GM18951 (cell line): ENCODE results near the gene PAPOLB.

Source experiments
- POLR2A ChIP-seq: IDR thresholded peaks from 4 replicates; pipeline ENCODE4 v1.6.1; 2011; ENCODE audit warnings: mild to moderate bottlenecking; ENCODE audit not compliant: insufficient read length, insufficient read depth; ENCODE audit errors: extremely low read depth
- in situ Hi-C: fragments of 300-500 bp; cut with MboI; formaldehyde crosslinking; loops from one replicate; pipeline ENCODE4 v1.12.0; 2022; ENCODE audit warnings: low sequenced_read_pairs, mixed read lengths, inconsistent platforms; ENCODE audit not compliant: unreplicated experiment

The PAPOLB gene

DNA sequence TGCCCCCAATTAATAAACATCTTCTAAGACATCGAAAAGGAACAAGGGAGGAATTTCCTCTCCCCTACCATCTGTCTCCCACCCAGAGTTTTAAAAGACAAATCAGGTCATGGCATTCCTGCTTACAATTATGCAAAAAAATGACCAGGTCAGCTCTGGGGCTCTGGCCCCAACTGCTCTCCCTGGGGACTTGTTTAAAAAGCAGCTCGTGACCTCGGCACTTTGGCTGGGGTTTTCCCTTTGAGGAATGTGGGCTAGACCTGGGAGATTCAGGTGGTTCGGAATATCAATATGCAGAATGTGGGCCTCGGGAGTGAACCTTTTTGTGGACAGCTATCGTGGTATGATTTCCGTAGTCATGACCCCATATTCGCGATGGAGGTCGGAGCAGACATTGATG lies 22.3 kb upstream of the PAPOLB start:
- TF ChIP-seq POLR2A, result no peak
- in situ Hi-C loops, result no loop called here

GRCh38 chr7:4883372-4884144 lies 21.7 kb upstream of the PAPOLB start, which contains the start of gene RADIL:
Gene RADIL, minus strand, starts transcription at chr7:4883716. Its CDS starts 5,577 bp downstream, at chr7:4878139.
- in situ Hi-C loops, result no loop called here
- TF ChIP-seq POLR2A, result no peak

DNA sequence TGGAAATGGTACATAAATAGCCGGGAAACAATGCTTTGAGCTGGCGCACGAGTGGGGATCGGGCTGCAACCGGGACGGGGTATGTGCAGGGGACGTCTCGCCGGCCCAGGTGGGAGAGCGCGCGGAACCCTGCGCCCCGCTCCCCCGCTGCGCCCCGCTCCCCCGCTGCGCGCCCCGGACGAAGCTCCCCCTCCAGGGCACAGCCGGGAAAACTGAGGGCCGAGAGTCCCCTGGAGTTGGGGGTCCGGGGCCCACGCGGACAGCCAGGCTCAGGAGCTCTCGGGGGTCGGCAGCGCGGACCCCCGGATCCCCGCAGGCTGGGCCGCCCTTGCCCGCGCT lies 21.2 kb upstream of the PAPOLB start:
- in situ Hi-C loops, result no loop called here

DNA sequence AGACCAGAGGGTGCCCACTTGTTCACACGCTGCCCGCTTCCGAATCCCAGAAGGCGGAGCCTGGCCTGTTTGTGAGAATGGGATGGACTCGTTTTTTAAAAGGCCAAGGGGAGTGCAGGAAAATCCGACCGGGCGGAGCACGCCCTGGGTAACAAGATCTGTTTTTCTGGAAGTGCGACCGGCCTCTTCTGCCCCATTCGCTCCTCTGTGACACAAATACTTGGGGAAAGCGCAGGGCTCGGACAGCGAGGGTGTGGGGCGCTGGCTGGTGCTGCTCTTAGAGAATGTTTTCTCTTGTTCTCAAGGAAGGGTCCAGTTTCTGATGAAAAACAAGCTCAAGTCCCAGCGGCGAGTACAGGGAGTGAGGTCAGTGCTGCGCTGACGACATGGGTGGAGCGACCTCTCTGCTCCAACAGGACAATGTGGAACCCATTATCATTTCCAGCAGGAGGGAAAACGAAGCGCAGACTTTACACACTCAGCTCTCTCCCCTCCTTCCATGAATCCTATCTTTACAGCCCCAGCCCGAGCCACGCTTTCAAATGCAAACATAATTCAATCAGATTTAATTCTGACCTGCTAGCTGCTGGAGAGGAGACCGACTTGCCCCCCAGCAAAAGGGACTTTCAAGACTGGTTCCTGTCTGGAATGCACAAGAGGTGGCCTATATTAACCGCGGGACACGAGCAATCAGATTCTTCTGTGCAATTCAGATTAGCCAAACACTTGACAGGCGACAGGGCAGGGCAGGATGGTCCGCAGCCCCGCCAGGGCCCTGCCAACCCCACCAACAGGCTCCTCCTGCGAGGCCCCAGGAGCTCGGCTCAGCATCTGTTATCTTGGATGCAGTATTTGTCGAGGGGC lies 20.6 kb upstream of the PAPOLB start:
- TF ChIP-seq POLR2A, result no peak
- in situ Hi-C loops, result no loop called here

More for the DNA sequence above, 21.2 kb upstream of the PAPOLB start:
- no peak for TF ChIP-seq POLR2A

- no peak for TF ChIP-seq POLR2A
- in situ Hi-C loops, result no loop called here
These were observed 18.4 kb upstream of the PAPOLB start for GRCh38 chr7:4880218-4880617.

DNA sequence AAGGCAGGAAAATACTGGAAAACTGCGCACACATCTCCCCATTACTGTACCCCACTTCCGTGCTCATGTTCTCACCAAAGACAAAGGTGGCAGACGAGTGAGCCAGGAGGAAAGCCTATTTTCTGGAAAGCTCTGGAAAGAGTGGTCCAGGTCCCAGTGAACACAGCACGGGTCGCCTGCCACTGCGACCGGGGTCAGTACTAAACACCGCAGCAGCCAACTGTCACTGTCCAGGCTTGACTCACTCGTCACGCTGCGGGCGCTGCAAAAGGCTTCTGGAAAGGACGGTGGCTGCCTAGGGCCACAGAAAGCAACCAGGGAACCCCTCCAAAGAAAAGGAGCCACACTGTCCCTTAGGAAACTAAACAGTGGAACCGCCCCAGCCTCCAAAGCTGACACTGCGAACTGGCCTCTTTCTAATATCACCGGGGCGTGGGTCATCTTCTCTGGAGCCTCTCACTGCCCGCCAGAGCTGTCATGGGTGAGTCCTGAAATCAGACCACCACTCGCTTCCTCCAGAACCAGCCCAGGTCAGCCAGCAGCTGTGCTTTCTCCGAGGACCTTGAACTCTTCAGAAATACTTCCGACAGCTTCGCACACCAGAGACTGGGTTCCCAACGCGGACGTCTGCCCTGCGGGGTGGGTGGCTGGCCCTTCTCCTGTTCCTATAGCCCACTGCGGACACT lies 17.7 kb upstream of the PAPOLB start:
- in situ Hi-C loops, result no loop called here
- no peak for TF ChIP-seq POLR2A

GRCh38 chr7:4878336-4879335 lies 16.8 kb upstream of the PAPOLB start:
- TF ChIP-seq POLR2A, result no peak
- in situ Hi-C loops, result no loop called here

DNA sequence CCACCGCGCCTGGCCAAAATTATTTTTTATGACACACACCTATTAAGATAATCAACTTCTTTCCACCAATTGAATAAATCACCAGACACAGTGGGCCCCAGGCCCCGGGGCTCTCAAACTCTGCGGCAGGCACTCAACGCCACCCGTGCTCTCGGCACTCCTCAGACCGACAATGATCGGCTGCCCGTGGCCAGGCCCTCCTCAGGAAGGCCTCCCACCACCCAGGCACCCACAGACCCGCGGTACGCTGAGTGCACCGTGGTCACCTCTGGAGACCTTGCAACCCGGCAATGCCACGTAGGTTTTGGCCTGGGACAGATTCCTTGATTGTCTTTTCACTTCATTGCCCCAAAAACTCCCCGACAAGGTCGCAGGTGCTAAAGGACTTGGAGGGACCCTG lies 14.8 kb upstream of the PAPOLB start:
- in situ Hi-C loops, result no loop called here
- TF ChIP-seq POLR2A, result no peak

- in situ Hi-C loops, result no loop called here
- TF ChIP-seq POLR2A, result no peak
These were observed 13.6 kb upstream of the PAPOLB start for GRCh38 chr7:4875391-4875790.

DNA sequence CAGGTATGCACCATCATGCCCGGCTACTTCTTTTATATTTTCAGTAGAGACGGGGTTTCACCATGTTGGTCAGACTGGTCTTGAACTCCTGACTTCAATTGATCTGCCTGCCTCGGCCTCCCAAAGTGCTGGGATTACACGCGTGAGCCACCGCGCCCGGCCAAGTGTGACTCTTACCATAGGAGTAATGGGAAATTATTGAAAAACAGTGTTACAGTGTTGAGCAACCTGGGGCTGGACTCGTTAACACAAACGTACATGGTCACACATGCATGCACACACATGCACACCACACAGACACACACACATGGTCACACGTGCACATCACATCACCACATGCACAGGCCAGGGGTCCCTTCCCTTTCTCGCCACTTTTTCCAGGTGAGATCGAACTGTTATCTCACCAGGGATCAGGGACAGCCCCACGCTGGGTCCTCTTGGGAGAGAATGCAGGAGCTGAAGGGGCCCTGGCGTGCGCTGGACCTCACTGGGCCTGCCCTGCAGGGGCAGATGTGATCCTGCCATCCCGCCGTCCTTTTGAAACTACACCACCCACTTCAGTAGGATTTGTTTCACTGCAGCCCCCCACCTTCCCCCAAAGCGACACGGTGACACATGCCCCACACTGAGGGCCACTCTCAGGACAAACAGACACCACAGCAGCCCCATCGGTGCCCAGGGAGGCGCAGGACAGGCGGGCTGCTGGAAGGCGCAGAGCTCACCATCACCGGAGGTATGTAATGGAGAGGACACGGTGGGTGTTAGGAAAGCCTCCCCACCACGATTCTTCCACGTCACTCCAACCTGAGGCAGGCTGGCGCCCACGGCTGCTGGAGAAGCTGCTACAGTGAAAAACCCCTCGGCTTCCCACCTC lies 11.5 kb upstream of the PAPOLB start:
- no peak for TF ChIP-seq POLR2A
- in situ Hi-C loops, result loop anchor here (25.0 kb wide), 1 partner anchor 214 kb away; no protein-coding TSS in a partner anchor

DNA sequence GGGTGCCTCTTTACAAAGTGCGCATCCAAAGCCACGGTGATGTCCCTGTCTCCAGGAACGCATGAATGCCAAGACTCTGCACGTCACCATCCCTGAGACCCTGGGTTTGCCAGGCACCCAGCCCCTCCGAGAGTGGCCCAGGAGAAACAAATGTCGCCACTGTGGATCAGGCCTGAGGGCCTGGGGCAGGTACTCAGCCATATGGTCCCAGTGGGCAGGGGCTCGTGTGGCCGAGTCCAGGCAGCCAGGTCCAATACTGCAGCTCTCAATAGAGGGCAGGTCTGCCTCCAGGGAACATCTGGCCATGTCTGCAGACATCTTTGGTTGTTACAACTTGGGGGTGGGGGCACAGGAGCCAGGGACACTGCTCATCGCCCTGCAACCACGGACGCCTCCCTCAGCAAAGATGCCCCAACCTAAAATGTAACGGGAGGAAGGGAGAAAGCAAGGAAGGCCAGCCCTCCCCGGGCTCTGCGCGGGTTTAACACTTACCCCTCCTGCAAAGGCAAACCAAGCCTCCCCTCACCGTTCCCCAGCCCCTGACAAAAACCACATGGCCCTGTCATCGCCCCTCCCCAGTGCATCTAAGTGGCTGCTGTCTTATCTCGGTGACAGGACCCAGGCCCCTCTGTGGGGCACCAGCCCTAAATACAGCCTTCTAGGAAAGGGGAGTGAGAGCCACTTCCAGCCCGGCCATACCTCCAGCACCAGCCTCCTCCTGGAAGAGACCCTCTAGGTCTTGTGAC lies 10.3 kb upstream of the PAPOLB start:
- in situ Hi-C loops, result loop anchor here (25.0 kb wide), 1 partner anchor 215 kb away; no protein-coding TSS in a partner anchor

More for the DNA sequence above, 10.3 kb upstream of the PAPOLB start:
- TF ChIP-seq POLR2A, result no peak
